ENCODE data around the gene TRMT112. TPM values are rescaled to one million over a fixed set of nuclear protein-coding genes. Genes with fewer than 3 reads are reported as not detected.

TRMT112 gene
- total RNA-seq, 1 donor from 2014 or later, result 257 TPM

DNA sequence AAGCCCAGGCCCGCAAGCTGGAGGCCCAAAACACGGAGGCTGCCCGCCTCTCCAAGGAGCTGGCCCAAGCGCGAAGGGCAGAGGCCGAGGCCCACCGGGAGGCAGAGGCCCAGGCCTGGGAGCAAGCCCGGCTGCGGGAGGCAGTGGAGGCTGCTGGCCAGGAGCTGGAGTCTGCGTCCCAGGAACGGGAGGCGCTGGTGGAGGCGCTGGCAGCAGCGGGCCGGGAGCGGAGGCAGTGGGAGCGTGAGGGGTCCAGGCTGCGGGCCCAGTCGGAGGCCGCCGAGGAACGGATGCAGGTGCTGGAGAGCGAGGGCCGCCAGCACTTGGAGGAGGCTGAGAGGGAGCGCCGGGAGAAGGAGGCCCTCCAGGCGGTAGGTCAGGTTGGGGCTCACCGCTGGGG is 27.4 kb upstream of the TRMT112 start:
- H3K36me3 Mint-ChIP-seq, result no peaks in the 10 kb centered on the region
- H3K4me3 Mint-ChIP-seq, result no peak overlapping the region
- no peaks in the 10 kb centered on the region for H3K9me3 Mint-ChIP-seq
- peaks cover 17% of the 10 kb centered on the region for H3F3A ChIP-seq (ENCODE audit: low read depth)
- H3K27ac ChIP-seq, result no peak overlapping the region
- TF ChIP-seq, protein P1, sequence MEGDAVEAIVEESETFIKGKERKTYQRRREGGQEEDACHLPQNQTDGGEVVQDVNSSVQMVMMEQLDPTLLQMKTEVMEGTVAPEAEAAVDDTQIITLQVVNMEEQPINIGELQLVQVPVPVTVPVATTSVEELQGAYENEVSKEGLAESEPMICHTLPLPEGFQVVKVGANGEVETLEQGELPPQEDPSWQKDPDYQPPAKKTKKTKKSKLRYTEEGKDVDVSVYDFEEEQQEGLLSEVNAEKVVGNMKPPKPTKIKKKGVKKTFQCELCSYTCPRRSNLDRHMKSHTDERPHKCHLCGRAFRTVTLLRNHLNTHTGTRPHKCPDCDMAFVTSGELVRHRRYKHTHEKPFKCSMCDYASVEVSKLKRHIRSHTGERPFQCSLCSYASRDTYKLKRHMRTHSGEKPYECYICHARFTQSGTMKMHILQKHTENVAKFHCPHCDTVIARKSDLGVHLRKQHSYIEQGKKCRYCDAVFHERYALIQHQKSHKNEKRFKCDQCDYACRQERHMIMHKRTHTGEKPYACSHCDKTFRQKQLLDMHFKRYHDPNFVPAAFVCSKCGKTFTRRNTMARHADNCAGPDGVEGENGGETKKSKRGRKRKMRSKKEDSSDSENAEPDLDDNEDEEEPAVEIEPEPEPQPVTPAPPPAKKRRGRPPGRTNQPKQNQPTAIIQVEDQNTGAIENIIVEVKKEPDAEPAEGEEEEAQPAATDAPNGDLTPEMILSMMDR (IDR thresholded peaks at IDR 0.05), result no peak
- TF ChIP-seq EZH2phosphoT487 (IDR thresholded peaks at IDR 0.05) (no peak), EZH2 (IDR thresholded peaks at IDR 0.05) (no peak)
- peaks cover 24% of the 10 kb centered on the region for H3K4me1 ChIP-seq
- no peak for DNase-seq (ENCODE audit: low spot score)
- no peaks in the 10 kb centered on the region for H3K36me3 ChIP-seq
- H3K27me3 ChIP-seq, result peaks cover 22% of the 10 kb centered on the region
- H3K9ac ChIP-seq, result no peak overlapping the region
- peaks cover 10% of the 10 kb centered on the region for H3K27me3 Mint-ChIP-seq (ENCODE audit: insufficient read depth, low read depth)
- no peaks in the 10 kb centered on the region for H3K9me3 ChIP-seq (ENCODE audit: low read depth)
- H2AFZ ChIP-seq (replicated peaks), result no peak overlapping the region
- no peak overlapping the region for H3K27ac Mint-ChIP-seq
- peaks cover 24% of the 10 kb centered on the region for H3K4me1 Mint-ChIP-seq
- H3K4me2 ChIP-seq, result no peak overlapping the region
- H3K79me2 ChIP-seq (ENCODE audit: low read depth), result no peaks in the 10 kb centered on the region
- no peaks in the 10 kb centered on the region for H4K20me1 ChIP-seq (ENCODE audit: low read depth)
- H3K4me3 ChIP-seq, result no peak overlapping the region

GRCh38 chr11:64343767-64344559 is 26.6 kb upstream of the TRMT112 start:
- no peak overlapping the region for H2AFZ ChIP-seq (replicated peaks)
- H3K79me2 ChIP-seq (ENCODE audit: low read depth), result no peaks in the 10 kb centered on the region
- peaks cover 24% of the 10 kb centered on the region for H3K4me1 ChIP-seq
- Mint-ChIP-seq H3K27me3 (ENCODE audit: insufficient read depth, low read depth) (peaks cover 16% of the 10 kb centered on the region), H3K27ac (peak overlapping the region; percentile 29), H3K4me3 (no peak overlapping the region), H3K4me1 (peaks cover 27% of the 10 kb centered on the region), H3K9me3 (no peaks in the 10 kb centered on the region), H3K36me3 (no peaks in the 10 kb centered on the region)
- no peaks in the 10 kb centered on the region for H3K9me3 ChIP-seq (ENCODE audit: low read depth)
- H3K4me3 ChIP-seq, result no peak overlapping the region
- H4K20me1 ChIP-seq (ENCODE audit: low read depth), result no peaks in the 10 kb centered on the region
- H3K9ac ChIP-seq, result no peak overlapping the region
- H3K4me2 ChIP-seq, result no peak overlapping the region
- H3F3A ChIP-seq (ENCODE audit: low read depth), result peaks cover 17% of the 10 kb centered on the region
- H3K36me3 ChIP-seq, result no peaks in the 10 kb centered on the region
- H3K27ac ChIP-seq, result no peak overlapping the region
- peaks cover 29% of the 10 kb centered on the region for H3K27me3 ChIP-seq
- TF ChIP-seq EZH2phosphoT487 (IDR thresholded peaks at IDR 0.05) (no peak), EZH2 (IDR thresholded peaks at IDR 0.05) (no peak)
- TF ChIP-seq, protein P1 (IDR thresholded peaks at IDR 0.05), result peak; percentile 35
- peak; percentile 37 for DNase-seq (ENCODE audit: low spot score)

DNA sequence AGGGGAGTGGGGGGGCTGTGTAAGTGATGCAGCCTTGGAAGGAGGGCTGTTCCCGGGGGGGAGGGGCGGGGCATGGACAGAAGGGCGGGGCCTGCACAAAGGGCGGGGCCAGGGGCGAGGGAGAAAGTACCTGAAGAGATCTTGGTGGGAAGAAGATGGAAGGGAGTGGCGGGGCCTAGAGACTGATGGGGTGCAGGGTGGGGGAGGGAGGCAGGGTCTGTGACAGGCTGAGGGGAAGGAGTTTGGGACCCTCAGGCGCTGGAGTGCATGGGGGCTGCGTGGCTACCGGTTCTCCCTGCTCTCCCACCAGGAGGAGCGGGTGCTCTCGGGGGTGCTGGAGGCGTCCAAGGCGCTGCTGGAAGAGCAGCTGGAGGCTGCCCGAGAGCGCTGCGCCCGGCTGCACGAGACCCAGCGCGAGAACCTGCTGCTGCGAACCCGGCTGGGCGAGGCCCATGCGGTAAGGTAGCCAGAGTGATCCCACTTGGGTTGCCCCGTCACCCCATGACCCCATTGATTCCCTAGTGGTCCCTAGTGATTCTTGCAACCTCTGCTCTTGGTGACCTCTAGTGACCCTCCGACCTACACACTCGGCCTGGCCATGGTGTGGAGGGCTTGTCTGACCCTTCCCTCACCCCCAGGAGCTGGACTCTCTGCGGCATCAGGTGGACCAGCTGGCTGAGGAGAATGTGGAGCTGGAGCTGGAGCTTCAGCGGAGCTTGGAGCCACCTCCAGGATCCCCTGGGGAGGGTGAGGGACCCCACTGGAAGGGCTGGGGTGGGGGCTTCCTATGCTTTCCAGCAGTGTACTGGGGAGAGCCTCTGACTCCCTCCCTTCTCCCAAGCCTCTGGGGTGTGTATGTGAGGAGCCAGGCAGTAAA is 25.7 kb upstream of the TRMT112 start:
- Histone ChIP-seq H4K20me1 (ENCODE audit: low read depth) (no peaks in the 10 kb centered on the region), H3K27ac (no peak overlapping the region), H3K9ac (no peak overlapping the region), H3K36me3 (no peaks in the 10 kb centered on the region), H3K79me2 (ENCODE audit: low read depth) (no peaks in the 10 kb centered on the region), H3K4me2 (no peak overlapping the region), H3K4me1 (peaks cover 17% of the 10 kb centered on the region), H3K4me3 (peak overlapping the region; percentile 37), H3K27me3 (peaks cover 31% of the 10 kb centered on the region), H3K9me3 (ENCODE audit: low read depth) (no peaks in the 10 kb centered on the region), H2AFZ (replicated peaks) (no peak overlapping the region), H3F3A (ENCODE audit: low read depth) (peaks cover 17% of the 10 kb centered on the region)
- Mint-ChIP-seq H3K27me3 (ENCODE audit: insufficient read depth, low read depth) (peaks cover 20% of the 10 kb centered on the region), H3K27ac (no peak overlapping the region), H3K36me3 (no peaks in the 10 kb centered on the region), H3K4me1 (peaks cover 21% of the 10 kb centered on the region), H3K9me3 (no peaks in the 10 kb centered on the region), H3K4me3 (peak overlapping the region; percentile 50)
- no peak for DNase-seq (ENCODE audit: low spot score)
- TF ChIP-seq EZH2phosphoT487 (IDR thresholded peaks at IDR 0.05), result no peak
- TF ChIP-seq EZH2 (IDR thresholded peaks at IDR 0.05), result no peak
- TF ChIP-seq, protein P1 (IDR thresholded peaks at IDR 0.05), result no peak
